ENCODE data around the gene HACD2.
A peak's percentile ranks its signal among the peaks of the same experiment; 100 is the strongest.

HACD2 gene

DNA sequence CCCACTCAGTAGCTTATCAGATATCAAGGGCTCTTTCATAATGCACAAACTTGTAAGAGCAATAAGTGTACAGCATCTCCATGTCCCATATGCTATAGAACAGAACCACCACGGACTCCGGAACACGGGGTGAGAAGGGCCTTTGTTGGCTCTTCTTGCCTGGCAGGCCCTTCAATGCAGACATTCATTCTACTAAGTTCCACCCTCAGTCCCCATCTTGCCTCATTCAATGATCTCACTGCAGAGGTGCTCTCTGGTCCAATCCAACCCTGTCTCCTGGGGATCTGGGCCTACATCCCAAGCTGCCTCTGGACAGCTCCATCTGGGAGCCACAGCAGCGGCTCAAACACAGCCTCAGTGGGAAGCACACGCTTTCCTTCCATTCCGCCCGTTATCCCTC lies 16.8 kb downstream of the HACD2 start:
- DNase-seq: no peak

DNA sequence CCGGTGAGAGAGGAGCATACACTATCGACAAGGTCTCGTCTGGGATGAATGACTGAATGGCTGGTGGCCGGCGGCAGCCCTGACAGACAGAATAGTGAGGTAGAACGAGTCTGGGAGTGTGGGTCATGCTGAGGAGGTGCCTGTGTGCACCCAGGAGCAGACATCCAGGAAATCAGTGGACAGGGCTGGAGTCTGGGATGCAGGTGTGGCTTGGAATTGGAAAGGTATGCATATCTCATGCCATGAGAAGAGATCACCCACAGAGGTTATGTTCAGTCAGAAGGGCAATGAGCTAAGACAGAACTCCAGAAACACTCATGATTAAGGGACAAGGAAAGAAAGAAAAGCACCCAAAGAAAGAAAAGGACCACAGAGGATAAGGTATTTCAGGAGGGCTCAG lies 20.8 kb downstream of the HACD2 start:
- DNase-seq: no peak

DNA sequence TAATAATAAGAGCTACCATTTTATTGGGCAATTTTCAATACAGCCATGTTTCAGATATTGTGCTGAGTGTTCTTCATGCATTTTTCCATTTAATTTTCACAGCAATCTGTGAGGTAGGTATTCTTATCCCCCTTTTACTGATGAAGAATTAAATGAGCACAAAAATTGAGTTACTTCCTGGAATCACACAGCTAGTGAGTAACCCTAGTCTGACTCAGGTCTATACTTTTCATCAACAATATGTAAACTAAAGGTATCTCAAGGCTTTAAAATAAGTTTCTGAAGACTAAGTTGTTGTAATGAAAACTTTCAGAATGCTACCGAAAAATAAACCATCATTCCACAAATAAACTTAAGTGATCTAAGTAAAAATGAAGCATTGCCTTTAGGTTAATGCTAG lies 22.3 kb downstream of the HACD2 start:
- DNase-seq: no peak

DNA sequence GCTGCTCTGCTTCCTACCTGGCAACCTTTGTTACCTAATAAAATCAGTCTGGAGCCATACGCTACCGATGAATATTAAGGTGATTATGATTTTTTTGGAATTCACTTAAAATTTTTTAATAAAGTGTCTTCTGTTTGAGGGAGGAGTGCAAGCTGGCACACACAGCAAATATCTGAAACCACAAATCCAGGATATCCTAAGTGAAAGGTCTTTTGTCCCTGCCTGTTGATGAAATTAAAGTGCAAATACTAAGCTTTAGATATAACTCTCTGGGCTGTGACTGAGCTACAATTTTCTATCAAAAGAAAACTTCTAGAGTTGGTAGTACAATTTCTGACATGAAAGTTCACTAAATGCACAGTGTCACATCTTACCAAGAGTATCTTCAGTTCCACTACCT lies 23.7 kb downstream of the HACD2 start:
- DNase-seq: no peak

DNA sequence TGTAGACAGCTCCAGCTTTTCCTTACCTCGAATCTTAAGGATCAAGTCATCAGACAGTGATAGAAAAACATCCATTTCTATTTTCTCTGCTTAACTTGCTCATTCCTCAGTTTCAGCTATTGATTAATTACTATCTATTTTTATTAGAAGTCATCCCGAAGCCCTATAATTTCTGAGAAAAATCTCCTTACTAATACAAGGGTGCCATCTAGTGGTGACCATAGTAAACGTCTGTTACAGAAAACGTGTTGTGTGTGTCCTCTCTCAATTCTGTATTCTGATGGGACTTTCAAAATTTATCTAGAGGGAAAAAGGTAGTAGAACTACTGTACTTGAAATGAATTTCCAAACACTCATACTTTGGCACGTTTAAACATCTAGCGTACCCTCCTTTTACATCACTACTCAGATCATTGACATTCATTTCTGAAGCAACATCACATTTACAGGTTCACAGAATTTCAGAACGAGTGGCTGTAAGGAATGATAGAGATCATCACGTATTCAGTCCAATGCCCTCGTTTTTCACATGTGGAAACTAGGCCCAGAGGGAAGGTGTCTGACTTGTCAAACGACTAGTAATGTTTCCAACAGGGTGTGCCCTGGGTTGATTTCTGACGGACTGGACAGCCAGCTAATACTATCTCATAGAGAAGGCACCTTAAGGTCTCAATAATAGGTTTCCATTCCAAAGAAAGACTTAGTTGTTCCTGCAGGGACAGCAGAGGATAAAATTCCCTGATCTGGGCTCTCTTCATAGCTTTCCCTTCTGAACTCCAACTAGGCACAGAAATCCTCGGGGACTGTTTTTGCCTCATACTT lies 25.6 kb downstream of the HACD2 start:
- DNase-seq: peak; percentile 53

DNA sequence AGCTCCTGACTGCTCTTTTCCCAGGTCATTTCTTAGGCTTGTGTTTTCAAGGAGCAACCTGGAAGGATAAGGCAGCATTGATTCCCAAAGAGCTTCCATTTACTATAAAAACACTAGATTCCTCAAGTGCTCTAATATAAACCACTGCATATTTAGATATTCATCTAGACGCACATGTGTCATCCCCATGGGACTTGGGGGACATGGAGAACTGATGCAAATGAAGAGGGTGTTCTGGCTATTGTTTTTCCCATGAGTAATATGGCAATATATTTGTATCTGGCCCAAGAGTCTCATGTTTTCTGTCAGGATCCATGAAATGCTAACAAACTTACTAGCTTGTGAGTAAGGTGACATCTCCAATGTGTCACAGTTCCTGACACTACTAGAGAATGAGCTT lies 31.3 kb downstream of the HACD2 start:
- no peak for DNase-seq

DNA sequence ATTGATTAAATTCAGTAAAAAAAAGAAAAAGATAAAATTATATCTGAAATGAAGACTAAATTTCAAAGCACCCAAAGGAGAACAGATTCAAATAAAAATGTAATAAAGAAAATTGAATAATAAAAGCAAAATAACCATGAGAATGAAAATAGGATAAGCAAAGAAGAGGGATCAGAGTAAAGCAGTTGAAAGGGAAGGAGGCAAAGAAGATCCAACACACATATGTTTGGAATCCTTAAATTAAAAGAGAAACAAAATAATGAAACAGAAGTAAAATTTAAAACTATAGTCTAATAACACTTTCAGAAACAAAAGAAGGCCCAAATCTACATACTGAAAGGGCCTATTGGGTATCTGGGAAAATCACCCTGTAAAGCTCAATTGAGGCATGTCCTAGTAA lies 32.1 kb downstream of the HACD2 start:
- DNase-seq: no peak

DNA sequence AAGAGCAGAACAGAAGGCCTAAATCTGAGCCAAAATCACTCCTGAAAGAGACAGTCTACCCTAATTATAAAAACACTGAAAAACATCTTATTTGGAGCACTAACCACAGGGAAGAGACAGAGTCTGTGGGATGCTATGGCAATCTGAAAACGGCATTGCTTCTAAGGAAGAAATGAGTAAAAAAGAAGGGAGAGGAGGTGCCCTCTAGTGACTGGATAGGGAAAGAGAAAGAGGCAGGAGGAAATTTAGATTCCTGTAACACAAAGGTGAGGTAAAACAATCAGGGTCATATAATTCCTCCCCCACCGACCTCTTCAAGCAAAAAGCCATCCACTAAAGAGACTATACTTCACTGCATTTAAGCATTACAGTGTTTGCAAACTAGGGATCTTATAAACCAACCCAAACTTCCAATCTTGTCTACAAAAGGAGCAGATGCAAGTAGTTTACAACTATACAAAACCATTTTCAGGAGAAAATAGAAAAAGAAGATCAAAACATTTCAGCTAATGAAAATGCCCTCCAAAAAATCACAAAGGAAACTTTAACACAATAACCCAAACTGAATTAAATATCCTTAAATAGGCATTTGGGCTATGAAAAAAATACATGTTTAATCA lies 32.6 kb downstream of the HACD2 start:
- peak; percentile 23 for DNase-seq

DNA sequence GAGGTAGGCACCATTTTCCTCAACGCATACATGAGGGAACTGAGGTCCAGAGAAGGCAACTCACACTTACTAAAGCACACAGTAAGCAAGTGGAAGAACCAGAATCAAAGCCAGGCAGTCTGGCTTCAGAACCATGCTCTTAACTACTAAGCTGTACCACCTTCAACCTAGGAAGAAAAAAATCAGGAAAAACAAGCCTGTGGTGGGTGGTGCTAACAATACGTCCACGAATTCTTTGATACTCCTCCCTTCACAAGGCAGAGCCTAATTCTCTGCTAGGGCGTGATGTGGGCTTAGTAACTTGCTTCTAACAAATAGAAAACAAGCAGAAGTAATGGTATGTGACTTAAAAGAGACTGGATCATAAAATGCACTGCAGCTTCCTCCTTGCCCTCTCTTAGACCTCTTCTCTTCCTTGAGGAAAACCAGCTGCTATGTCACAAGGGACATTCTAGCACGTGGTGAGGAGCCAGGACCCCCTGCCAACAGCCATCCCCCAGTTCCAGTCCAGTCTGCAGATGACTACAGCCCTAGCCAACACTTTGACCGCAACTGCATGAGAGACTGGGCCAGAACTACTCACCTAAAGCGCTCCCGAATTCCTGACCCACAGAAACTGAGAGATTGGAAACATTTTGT lies 36.9 kb downstream of the HACD2 start:
- DNase-seq: no peak

DNA sequence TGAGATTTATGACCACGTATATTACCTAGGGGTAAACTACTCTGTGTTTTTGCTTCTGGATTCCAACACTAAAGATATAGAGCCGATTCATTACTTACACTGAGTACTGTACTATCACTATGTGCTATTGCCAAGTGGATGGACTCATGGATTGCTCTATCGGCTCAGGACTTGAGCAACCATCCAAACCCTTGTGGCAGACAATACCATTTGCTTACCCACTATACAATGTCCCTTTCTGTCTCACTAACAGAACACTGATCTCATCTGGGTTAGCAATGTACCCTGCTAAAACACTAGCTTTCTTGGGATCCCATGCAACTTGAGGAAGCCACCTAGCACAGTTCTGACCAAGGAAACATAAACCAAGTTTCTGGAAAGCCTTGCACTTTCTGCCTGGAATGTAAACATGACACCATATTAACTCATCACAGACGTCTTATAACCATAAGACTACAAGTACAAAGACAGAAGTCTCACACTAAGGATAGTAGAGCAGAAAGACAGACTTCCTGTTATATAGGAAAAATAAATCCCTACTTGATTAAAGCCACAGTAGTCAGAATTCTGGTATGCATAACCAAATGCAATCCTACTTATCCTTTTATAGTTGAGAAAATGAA lies 38.6 kb downstream of the HACD2 start:
- no peak for DNase-seq

DNA sequence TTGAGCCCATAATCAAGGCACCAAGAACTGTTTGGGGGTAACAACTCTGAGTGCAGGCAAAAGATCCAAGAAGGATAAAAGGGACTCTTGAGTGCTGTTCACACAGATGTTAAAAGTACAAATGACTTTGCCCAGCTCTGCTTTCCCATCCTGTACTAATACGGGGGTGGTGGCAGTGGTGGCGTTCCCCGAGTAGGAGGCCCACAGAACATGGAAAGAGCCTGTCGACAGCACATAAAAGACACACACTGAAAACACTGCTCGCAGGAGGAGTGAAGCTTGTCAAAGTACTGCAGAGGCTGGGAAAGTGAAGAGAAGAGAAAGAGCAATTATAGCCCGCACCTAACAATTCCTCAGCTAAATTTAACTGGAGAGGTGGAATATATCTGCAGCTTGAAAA lies 40.9 kb downstream of the HACD2 start:
- DNase-seq: no peak

DNA sequence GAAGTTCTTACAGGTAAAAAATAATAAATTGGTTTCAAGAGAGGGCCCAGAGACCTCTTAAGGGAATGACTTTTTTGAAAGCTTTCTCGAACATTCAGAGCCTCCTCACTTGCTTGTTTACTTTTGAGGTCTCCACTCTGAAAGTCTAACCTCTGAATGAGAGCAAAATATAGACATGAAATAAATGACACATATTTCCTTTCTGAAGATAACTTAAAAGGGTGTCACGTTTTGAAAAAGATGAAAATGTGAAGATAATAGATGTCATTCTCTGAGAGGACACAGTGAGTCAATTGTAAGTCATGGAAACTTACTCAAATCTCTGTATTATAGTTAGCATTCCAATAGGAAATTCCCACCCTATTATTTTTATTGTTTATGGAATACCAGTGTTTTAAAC lies 44.6 kb downstream of the HACD2 start:
- DNase-seq: no peak

DNA sequence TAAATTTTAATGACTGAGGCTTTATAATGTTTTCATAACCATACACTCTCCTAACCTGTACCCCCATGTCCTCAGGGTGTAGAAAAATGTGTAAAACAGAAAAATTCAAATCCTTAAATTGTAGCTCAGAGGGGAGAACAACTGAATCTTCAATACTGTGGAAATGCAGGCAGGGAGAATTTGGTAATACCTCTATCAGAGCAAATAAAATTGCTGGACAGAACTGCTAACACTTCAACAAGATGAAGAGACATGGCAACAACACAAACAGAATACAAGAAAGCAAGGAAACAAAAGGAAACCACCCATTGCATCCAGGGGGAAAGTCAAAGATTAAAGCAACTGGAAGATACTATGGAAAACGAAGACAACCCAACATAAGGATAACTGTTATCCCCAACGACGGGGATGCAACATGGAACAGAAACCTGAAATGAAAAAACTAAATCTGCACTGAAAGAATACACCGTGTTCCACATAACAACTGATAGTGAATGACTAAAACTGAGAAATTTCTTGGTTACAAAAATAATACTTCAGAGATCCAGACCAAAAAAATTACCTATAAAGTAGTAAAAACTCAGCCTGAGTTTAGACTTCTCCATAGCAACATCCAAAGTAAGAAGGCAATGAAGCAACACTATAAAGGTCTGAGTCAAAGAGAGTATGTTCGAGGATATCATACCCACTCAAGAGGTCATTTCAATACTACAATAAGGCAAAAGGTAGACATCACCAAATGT lies 48.5 kb downstream of the HACD2 start:
- no peak for DNase-seq

DNA sequence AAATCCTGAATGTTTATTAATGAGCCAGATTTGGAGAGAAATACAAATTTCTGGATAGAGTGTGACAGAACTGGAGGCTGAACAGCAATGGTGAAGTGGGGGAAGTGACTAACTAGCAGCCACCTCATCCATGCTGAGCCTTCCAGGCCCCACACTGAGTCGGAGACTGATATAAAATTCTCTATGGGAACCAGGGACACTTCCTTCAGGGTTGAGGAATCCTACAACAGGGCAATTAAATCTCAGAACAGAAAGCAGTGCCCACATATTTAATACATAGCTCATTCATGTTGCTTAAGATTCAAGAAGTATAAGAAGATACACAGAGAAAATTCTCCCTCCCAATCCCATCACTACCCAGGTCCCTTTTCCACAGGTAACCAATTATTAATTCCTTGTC lies 49.3 kb downstream of the HACD2 start:
- no peak for DNase-seq

DNA sequence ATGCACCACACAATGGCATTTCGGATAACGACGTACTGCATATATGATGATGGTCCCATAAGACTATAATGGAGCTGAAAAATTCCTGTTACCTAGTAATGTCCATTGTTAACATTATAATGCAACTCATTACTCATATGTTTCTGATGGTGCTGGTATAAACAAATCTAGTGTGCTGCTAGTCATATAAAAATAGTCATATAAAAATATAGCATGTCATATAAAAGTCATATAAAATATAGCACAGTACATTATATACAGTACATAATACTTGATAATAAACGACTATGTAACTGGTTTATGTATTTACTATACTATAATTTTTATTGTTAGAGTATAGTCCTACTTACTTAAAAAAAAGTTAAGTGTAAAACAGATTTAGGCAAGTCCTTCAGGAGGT lies 50.6 kb downstream of the HACD2 start:
- DNase-seq: no peak

DNA sequence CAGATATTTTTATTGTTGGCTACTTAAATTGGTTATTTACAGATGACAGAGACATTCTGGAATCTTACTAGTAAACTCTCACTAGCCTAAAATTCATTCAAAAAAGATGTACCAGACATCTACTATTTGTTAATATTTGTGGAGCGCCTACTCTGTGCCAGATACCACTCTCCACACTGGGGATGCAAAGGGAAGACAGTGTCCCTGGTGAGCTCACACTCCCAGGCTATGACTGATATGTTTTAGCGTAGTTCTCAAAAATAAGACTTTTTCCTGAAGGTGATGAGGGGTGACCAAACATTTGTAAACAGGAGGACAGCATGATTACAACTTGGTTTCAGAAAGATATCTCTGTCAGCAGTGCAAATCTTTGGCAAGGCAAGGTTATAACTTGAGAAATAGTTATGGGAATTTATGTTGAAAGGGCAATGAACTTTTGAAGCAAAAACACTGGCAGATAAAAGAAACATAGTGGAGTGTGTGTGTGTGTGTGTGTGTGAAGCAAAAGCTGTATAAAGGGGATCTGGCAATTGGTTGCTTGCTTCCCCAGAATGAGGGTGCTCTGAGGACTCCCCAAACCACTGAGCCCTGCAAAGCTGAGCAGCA lies 51.2 kb downstream of the HACD2 start:
- no peak for DNase-seq

DNA sequence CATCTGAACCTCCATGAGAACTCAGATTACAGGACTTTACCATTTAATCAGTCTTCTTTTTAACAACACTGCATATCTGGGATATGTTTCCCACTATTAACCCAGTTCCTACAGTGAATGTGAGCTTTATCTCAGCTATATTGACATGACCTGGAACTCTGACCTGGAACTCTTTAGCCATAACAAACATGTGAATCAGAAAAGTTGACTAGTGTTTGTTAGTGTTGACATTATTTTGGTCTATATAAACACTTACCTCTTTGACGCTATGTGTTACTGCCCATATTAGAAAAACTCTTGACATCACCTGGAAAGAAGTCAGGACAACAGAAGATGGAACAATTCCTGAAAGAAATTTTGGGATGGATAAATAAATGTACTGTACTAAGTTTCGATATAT lies 56.7 kb downstream of the HACD2 start:
- DNase-seq: no peak

DNA sequence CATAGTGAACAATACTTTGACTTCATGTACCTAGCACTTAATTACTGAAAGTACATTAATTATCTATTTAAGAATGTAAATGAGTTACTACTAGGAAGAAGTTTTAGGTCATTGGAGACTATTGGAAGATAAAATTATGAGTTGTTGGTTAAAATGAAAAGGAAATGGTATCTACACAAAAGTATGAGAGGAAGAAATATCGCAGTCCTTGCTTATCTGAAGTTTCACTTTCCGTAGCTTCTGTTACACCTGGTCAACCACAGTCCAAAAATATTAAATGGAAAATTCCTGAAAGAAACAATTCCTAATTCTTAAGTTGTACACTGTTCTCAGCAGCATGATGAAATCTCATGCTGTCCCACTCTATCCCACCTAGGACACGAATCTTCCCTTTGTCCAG lies 57.8 kb downstream of the HACD2 start:
- DNase-seq: no peak

DNA sequence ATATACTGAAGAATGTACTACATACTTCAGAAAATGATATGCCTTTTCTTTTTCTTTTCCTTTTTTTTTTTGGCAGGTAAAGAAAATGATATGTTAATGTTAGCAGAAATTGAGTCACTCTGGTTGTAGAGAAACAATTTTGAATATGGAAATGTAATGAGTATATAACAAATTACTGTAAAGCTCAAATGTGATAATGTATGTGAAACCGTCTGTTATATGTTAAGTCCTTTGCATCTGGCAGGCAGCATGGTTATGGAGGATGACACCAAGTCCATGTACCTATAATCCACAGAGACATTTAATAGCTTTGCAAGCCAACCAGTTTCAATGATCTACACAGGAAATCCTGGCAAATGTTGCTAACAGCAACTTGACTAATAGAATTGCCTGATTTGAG lies 58.4 kb downstream of the HACD2 start:
- no peak for DNase-seq

DNA sequence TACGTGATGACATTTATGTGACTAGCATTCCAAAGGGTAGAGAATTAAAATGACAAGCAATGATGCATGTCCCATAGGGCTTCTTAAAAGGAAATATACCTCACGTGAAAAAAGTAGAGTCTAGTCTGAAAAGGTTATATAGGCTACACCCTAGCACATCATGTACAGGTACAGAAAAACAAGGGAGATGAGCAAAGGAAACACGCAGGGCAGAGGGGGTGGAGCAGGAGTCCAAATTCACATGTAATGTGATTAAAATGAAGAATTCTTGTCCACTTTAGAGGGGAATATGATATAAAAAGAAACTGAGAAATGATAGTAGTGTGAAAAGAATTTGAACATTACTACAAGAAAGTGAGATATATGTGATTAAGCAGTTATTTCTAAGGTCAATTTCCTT lies 59.4 kb downstream of the HACD2 start:
- no peak for DNase-seq

DNA sequence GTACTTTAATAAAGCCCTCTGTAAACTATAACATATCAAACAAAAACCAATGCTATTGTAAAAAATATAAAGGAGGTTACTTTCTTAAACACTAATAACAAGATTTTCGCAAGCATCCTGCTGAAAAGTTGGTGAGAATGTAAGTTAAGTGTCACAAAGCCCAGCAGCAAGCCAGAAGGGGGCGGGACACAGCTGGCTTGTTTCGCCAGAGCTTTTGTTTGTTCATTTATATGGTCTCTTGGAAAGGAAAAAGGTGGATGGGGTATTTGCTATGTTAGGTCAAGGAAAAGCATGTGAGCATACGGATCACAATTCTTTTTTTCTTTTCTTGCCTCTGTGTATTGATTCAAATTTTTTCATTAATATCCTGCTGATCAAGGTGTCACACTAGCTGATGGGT lies 59.9 kb downstream of the HACD2 start:
- DNase-seq: no peak

DNA sequence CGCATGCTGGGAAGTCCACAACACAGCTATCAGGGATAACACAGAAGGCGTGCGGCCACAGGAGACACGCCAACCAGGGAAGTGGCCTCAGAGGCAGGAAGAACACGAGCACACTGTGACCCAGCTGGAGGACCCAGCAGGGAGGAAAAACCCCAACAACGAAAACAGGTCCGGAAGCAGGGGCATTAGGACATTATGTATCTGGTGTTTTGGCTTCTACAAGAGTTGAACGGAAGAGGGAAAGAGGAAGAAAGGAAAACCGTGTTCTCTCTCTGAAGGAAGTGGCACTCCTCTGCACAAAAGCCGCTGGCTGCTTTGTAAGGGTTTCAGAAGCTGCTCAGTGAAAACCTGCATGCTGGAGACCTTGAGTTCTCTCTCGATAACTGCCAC lies 61.8 kb downstream of the HACD2 start:
- no peak for DNase-seq

Measured in NCI-H69 (cell line).